ENCODE data around the gene TEK.

Gene TEK

DNA sequence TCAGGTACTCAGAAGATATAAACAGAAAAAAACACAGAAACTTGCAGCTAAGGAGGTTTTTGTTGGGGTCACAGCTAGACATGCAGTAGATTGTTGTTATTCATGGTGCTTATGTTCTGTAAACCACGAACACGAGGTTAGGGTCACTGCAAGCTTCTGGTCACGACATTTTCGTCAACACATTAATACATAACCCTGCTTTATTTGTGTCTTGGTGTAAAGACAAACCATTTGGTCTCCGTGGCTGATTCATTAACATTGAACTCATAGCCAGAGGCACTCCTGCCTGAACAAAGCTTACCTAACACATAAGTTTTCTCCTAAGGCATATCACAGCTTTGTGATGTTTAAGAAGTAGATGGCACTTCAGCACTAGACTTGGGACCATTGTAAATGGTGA lies 16.9 kb downstream of the TEK start:
- no peaks in the 10 kb centered on the region for H3K4me1 ChIP-seq (ENCODE audit: control insufficient read depth, insufficient read depth, low read length)
- no peaks in the 10 kb centered on the region for H3K27me3 ChIP-seq (ENCODE audit: control insufficient read depth, insufficient read depth, low read length)
- no peak overlapping the region for H3K9ac ChIP-seq (ENCODE audit: low read depth, low read length)
- H3K36me3 ChIP-seq (ENCODE audit: control insufficient read depth, insufficient read depth, low read length) = no peaks in the 10 kb centered on the region
- no peak overlapping the region for H3K4me3 ChIP-seq (ENCODE audit: low read depth, low read length)
- no peaks in the 10 kb centered on the region for H3K9me3 ChIP-seq (ENCODE audit: control insufficient read depth, insufficient read depth, low read length)

DNA sequence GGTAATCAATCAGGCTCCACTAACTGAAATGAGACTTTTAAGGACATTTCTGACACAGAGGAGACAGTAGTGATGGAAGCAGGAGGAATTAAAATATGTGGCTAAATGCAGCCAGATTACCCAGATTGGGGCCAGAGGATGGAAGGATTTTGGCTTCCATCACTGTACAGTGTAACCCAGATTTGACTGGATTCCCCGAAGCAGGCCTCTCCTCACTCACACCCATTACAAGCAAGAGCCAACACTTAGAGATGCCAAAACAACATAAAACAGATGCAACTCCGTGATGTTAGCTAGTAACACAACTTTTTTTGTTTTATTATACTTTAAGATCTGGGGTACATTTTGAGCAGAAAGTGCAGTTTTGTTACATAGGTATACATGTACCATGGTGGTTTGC lies 17.6 kb downstream of the TEK start:
- H3K4me3 ChIP-seq (ENCODE audit: low read depth, low read length) = no peak overlapping the region
- no peak overlapping the region for H3K9ac ChIP-seq (ENCODE audit: low read depth, low read length)
- H3K9me3 ChIP-seq (ENCODE audit: control insufficient read depth, insufficient read depth, low read length) = no peaks in the 10 kb centered on the region
- no peaks in the 10 kb centered on the region for H3K36me3 ChIP-seq (ENCODE audit: control insufficient read depth, insufficient read depth, low read length)
- H3K4me1 ChIP-seq (ENCODE audit: control insufficient read depth, insufficient read depth, low read length) = no peaks in the 10 kb centered on the region
- H3K27me3 ChIP-seq (ENCODE audit: control insufficient read depth, insufficient read depth, low read length) = no peaks in the 10 kb centered on the region

DNA sequence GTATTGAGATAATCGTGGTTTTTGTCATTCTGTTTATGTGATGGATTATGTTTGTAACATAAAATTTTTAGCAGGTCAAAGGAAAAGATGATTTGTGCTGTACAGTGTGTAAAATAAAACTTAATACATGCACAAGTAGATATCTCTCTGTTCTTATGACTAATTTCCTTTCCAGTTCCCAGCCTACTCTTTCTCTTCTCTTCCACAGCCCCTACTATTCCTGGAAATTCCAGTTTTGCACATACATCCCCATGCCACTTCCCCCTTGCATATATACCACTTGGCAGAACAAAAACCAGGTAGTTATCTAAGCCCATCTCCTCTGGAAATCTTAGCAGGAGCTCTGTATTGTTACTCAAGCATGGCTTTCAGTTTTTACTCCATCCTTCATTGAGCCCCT lies 20.2 kb downstream of the TEK start:
- Histone ChIP-seq H3K4me1 (ENCODE audit: control insufficient read depth, insufficient read depth, low read length) (no peaks in the 10 kb centered on the region), H3K4me3 (ENCODE audit: low read depth, low read length) (no peak overlapping the region), H3K27me3 (ENCODE audit: control insufficient read depth, insufficient read depth, low read length) (no peaks in the 10 kb centered on the region), H3K9me3 (ENCODE audit: control insufficient read depth, insufficient read depth, low read length) (no peaks in the 10 kb centered on the region), H3K36me3 (ENCODE audit: control insufficient read depth, insufficient read depth, low read length) (no peaks in the 10 kb centered on the region), H3K9ac (ENCODE audit: low read depth, low read length) (no peak overlapping the region)

DNA sequence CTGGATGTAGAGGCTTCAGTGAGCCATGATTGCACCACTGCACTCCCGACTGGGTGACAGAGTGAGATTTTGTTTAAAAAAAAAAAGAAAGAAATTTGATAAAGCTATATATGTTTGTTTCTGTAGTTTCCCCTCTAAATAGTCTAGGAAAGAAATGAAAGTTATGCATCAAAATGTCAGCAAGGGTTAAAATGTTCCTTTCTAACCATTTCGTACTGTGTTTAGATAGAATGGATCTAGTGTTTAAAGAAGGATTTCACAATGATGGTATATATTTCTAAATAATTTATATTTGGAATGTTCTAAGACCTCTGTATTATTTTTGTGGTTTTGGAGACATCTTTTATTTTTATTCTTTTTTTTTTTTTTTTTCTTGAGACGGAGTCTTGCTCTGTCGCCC lies 22.7 kb downstream of the TEK start:
- Histone ChIP-seq H3K9me3 (ENCODE audit: control insufficient read depth, insufficient read depth, low read length) (no peaks in the 10 kb centered on the region), H3K27me3 (ENCODE audit: control insufficient read depth, insufficient read depth, low read length) (no peaks in the 10 kb centered on the region), H3K9ac (ENCODE audit: low read depth, low read length) (no peak overlapping the region), H3K36me3 (ENCODE audit: control insufficient read depth, insufficient read depth, low read length) (no peaks in the 10 kb centered on the region), H3K4me1 (ENCODE audit: control insufficient read depth, insufficient read depth, low read length) (no peaks in the 10 kb centered on the region), H3K4me3 (ENCODE audit: low read depth, low read length) (no peak overlapping the region)

DNA sequence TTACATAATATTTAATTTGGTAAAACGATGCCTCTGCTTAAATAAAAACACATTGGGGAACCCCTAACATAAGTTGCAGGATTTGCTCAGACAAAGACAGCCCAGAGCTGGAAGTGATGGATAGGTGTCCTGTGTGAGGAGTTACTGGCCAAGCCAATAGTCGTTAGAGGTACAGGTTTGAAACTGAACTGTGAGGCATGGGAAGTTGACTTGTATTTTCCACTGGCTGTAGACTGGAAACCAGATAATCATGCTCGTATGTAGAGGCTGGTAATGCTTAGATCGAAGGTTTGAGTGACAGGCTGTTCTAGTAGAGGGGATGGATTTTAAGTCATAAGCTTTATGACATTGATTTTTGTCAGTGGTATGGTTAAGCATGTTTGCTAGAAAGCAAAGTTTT lies 24.8 kb downstream of the TEK start:
- Histone ChIP-seq H3K36me3 (ENCODE audit: control insufficient read depth, insufficient read depth, low read length) (no peaks in the 10 kb centered on the region), H3K27me3 (ENCODE audit: control insufficient read depth, insufficient read depth, low read length) (no peaks in the 10 kb centered on the region), H3K9ac (ENCODE audit: low read depth, low read length) (no peak overlapping the region), H3K9me3 (ENCODE audit: control insufficient read depth, insufficient read depth, low read length) (no peaks in the 10 kb centered on the region), H3K4me3 (ENCODE audit: low read depth, low read length) (no peak overlapping the region), H3K4me1 (ENCODE audit: control insufficient read depth, insufficient read depth, low read length) (no peaks in the 10 kb centered on the region)

DNA sequence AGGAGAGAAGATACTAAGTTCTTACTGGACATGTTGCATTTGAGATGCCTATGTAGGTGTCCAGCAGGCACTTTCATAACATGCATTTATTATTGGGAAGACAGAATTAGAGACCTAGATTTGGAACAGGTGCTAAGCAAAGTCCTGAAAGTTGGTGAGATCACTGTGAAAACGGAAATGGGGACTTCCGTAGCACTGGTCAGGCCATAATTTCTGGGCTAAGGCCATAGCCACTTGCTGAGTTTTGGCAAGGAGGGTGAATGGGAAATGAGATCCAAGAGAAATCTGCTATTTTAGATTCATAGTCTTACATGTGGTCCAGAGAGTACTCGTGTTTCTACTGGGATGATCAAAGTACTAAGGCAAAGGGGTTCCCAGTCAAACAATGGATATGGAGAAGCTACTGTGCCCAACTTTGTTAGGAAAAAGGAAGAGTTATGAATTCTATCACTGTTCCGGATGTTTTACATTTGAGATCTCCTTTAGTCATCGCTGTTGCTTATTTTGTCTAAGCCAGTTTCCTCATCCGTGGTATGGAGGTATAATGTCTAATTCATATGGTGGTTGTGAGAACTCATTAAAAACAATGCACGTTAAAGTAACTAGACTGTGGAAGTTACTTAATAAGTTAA lies 33.4 kb downstream of the TEK start:
- Histone ChIP-seq H3K9me3 (ENCODE audit: control insufficient read depth, insufficient read depth, low read length) (no peaks in the 10 kb centered on the region), H3K36me3 (ENCODE audit: control insufficient read depth, insufficient read depth, low read length) (no peaks in the 10 kb centered on the region), H3K4me3 (ENCODE audit: low read depth, low read length) (no peak overlapping the region), H3K9ac (ENCODE audit: low read depth, low read length) (no peak overlapping the region), H3K4me1 (ENCODE audit: control insufficient read depth, insufficient read depth, low read length) (no peaks in the 10 kb centered on the region), H3K27me3 (ENCODE audit: control insufficient read depth, insufficient read depth, low read length) (no peaks in the 10 kb centered on the region)

DNA sequence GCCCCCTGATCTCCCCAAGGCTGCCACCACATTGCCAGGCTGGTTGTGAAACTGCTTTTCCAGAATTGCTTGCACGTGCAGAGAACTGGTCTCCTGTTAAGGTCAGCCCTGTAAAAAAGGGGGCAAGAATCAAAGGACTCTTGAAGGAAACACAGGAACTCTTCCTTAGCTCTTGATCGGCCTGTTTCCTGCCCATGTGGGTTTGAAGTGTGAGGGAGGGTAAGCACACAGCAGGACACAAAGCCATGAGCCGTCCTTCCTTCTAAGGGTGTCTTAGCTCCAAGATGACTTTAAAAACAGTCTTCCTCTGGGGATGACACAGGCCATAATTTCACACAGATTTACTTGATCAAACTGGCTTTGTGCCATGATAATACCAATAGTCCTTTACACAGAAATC lies 36.1 kb downstream of the TEK start:
- Histone ChIP-seq H3K4me3 (ENCODE audit: low read depth, low read length) (no peak overlapping the region), H3K4me1 (ENCODE audit: control insufficient read depth, insufficient read depth, low read length) (no peaks in the 10 kb centered on the region), H3K9ac (ENCODE audit: low read depth, low read length) (no peak overlapping the region), H3K9me3 (ENCODE audit: control insufficient read depth, insufficient read depth, low read length) (no peaks in the 10 kb centered on the region), H3K36me3 (ENCODE audit: control insufficient read depth, insufficient read depth, low read length) (no peaks in the 10 kb centered on the region), H3K27me3 (ENCODE audit: control insufficient read depth, insufficient read depth, low read length) (no peaks in the 10 kb centered on the region)

DNA sequence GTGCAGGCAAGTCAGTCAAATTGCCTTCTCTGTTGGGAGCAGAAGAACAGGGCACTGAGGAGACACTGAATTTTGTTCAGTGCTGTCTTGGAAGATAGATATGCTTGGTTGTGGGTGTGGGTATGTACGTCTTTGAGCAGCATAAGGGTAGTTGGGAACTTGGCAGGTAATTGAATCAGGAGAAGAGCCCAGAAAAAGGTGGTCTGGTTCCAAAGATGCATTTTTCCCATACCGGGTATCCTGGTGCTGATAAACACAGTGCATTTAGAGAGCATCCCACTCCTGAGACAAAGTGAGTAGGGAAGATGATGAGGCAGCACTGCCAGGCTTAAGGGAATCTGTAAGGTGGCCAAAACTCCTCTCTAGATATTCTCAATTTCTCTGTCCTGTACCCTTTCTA lies 40.6 kb downstream of the TEK start:
- Histone ChIP-seq H3K36me3 (ENCODE audit: control insufficient read depth, insufficient read depth, low read length) (no peaks in the 10 kb centered on the region), H3K4me3 (ENCODE audit: low read depth, low read length) (no peak overlapping the region), H3K27me3 (ENCODE audit: control insufficient read depth, insufficient read depth, low read length) (no peaks in the 10 kb centered on the region), H3K9ac (ENCODE audit: low read depth, low read length) (no peak overlapping the region), H3K4me1 (ENCODE audit: control insufficient read depth, insufficient read depth, low read length) (no peaks in the 10 kb centered on the region), H3K9me3 (ENCODE audit: control insufficient read depth, insufficient read depth, low read length) (no peaks in the 10 kb centered on the region)

DNA sequence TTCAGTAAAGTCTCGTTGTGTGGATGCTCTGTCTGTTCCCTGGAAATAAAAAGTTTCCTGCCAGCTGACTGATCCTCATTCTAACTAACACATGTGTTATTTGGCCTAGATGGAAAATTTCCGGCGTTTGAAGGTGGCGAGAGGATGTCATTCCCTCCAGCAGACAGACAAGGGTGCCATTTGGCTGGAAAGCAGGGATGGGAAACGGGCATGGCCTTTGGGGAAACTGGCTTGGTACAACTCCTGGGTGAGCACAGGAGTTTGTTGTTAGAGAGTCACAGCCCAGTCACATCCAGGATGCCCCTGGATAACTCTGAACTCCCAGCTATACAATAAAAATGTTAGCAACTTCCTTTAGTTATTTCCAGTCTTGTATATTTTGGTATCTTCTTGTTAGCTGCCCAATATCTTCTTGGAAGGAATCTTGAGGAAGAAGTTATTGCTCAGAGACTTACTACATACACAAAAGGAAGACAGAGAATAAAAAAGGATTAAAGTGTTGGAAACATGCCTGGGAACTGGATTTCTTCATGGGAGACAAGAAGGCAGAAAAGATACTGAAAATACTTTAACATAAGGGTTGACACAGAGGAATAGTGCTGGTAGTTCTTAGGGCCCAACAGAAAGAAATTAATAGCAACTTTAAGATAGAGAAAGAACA lies 41.9 kb downstream of the TEK start:
- Histone ChIP-seq H3K9me3 (ENCODE audit: control insufficient read depth, insufficient read depth, low read length) (no peaks in the 10 kb centered on the region), H3K9ac (ENCODE audit: low read depth, low read length) (no peak overlapping the region), H3K36me3 (ENCODE audit: control insufficient read depth, insufficient read depth, low read length) (no peaks in the 10 kb centered on the region), H3K27me3 (ENCODE audit: control insufficient read depth, insufficient read depth, low read length) (no peaks in the 10 kb centered on the region), H3K4me3 (ENCODE audit: low read depth, low read length) (no peak overlapping the region), H3K4me1 (ENCODE audit: control insufficient read depth, insufficient read depth, low read length) (no peaks in the 10 kb centered on the region)

DNA sequence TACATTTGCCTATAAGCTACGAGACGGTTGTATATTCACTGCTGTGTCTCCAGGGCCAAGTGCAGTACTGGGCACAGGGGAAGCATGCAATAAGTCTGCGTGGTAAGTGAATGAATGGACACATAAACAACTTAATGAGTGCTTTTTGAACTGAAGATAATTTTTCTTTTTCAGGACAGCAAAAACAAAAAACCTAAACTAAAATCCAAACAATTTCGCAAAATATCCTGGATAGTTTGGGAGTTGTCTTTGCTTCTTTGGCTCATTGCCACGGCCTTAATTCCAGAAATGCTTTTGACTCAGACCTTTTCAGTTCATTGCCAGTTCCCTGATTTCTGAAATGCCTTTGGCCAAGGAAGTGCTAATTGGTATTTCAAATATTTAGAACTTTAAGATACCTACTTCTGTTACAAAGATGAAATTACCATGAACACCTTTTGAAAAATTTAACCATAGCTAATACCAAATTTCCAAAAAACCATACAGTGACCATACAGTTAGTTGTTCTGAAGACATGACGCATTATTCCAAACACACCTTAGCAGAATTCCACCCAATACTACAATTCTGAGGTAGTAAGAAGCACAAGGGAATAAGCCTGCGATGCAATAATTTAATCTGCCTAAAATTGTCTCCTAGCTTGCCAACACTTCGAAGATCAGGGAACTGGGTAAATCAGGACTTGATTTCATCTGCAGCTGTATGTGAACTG lies 42.8 kb downstream of the TEK start:
- H3K4me1 ChIP-seq (ENCODE audit: control insufficient read depth, insufficient read depth, low read length) = no peaks in the 10 kb centered on the region
- H3K9me3 ChIP-seq (ENCODE audit: control insufficient read depth, insufficient read depth, low read length) = no peaks in the 10 kb centered on the region
- H3K4me3 ChIP-seq (ENCODE audit: low read depth, low read length) = no peak overlapping the region
- no peaks in the 10 kb centered on the region for H3K36me3 ChIP-seq (ENCODE audit: control insufficient read depth, insufficient read depth, low read length)
- H3K27me3 ChIP-seq (ENCODE audit: control insufficient read depth, insufficient read depth, low read length) = no peaks in the 10 kb centered on the region
- H3K9ac ChIP-seq (ENCODE audit: low read depth, low read length) = no peak overlapping the region

DNA sequence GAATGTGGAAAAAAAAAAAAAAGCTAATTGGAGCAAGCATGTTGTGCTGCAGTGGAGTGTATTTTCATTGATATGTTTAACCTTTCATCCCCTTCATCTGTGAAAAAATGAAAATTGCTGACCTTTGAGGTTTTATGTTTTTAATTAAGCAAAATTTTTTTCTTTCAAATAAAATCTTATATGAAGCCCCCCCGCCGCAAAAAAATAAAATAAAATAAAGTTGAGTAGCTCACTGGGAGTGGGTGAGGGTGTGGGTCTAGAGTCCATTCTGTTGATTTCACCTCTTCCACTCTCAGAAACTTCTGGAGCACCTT lies 43.3 kb downstream of the TEK start:
- H3K9me3 ChIP-seq (ENCODE audit: control insufficient read depth, insufficient read depth, low read length) = no peaks in the 10 kb centered on the region
- H3K36me3 ChIP-seq (ENCODE audit: control insufficient read depth, insufficient read depth, low read length) = no peaks in the 10 kb centered on the region
- H3K9ac ChIP-seq (ENCODE audit: low read depth, low read length) = no peak overlapping the region
- H3K27me3 ChIP-seq (ENCODE audit: control insufficient read depth, insufficient read depth, low read length) = no peaks in the 10 kb centered on the region
- no peak overlapping the region for H3K4me3 ChIP-seq (ENCODE audit: low read depth, low read length)
- no peaks in the 10 kb centered on the region for H3K4me1 ChIP-seq (ENCODE audit: control insufficient read depth, insufficient read depth, low read length)

DNA sequence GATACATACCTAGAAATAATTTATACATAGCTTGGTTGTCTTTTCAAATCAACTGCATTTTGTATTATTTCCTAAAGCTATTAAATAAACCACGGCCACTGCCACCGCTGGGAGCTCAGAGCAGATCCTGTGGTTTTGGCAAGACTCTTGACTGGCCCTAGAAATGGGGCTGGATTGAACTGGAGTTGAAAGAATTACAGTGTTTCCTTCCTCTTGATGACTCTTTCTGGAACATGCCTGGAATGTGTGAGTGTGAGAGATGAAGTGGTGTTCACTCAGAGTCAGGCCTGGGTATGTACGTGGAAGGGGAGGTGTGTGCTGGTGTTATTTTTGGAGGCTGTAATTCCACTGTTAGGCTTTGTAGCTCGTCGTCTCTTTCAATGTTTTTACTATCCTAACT lies 45.9 kb downstream of the TEK start:
- no peaks in the 10 kb centered on the region for H3K9me3 ChIP-seq (ENCODE audit: control insufficient read depth, insufficient read depth, low read length)
- no peak overlapping the region for H3K4me3 ChIP-seq (ENCODE audit: low read depth, low read length)
- H3K36me3 ChIP-seq (ENCODE audit: control insufficient read depth, insufficient read depth, low read length) = no peaks in the 10 kb centered on the region
- no peaks in the 10 kb centered on the region for H3K27me3 ChIP-seq (ENCODE audit: control insufficient read depth, insufficient read depth, low read length)
- H3K9ac ChIP-seq (ENCODE audit: low read depth, low read length) = no peak overlapping the region
- no peaks in the 10 kb centered on the region for H3K4me1 ChIP-seq (ENCODE audit: control insufficient read depth, insufficient read depth, low read length)
